Stomach (tissue), 9 donors: ENCODE data around the gene GPR176. TPM values are rescaled to one million over a fixed set of nuclear protein-coding genes. Genes with fewer than 3 reads are reported as not detected.

Source experiments
- DNase-seq, 2 donors: peaks; one replicate each; pipeline versions ENCODE4 v3.0.0 to v3.0.0-alpha.2; 2013 to 2019
- H3K27ac ChIP-seq, 5 donors: fragments of 200-600 bp in 4 of 5; sonication (generic) in 4 of 5; one replicate each; pipeline ENCODE4 v1.5.1; 2013 to 2019; ENCODE audit warnings: mild to moderate bottlenecking in 1 of 5, moderate library complexity in 1 of 5
- H3K27me3 ChIP-seq, 3 donors: fragments of 200-600 bp; sonication (generic); one replicate each; pipeline ENCODE4 v1.5.1; 2017 to 2019; ENCODE audit warnings: mixed run types in 1 of 3
- H3K36me3 ChIP-seq, 4 donors: fragments of 200-600 bp; sonication (generic); 1 replicate in 3 of 4; 2 replicates in 1 of 4; pipeline ENCODE4 v1.5.1; 2016 to 2019
- H3K4me1 ChIP-seq, 4 donors: fragments of 200-600 bp; sonication (generic); one replicate each; pipeline ENCODE4 v1.5.1; 2016 to 2019
- H3K4me3 ChIP-seq, 4 donors: fragments of 200-600 bp; sonication (generic) in 3 of 4; one replicate each; pipeline ENCODE4 v1.5.1; 2016 to 2019; ENCODE audit warnings: mild to moderate bottlenecking in 1 of 4
- H3K9me3 ChIP-seq, 4 donors: fragments of 200-600 bp; sonication (generic); one replicate each; pipeline ENCODE4 v1.5.1; 2016 to 2019
- EP300 ChIP-seq: sonication (generic); formaldehyde crosslinking; IDR thresholded peaks from one replicate; pipeline ENCODE4 v1.6.1; 2017; ENCODE audit warnings: antibody characterized with exemption
- POLR2A ChIP-seq, 4 donors: fragments of 450-650 bp; IDR thresholded peaks; one replicate each; pipeline ENCODE4 v1.6.1; 2016; ENCODE audit warnings: antibody characterized with exemption in 4 of 4, control low read depth in 2 of 4, mild to moderate bottlenecking in 1 of 4, moderate library complexity in 1 of 4
- POLR2AphosphoS5 ChIP-seq, 3 donors: sonication (generic); formaldehyde crosslinking; IDR thresholded peaks; one replicate each; pipeline ENCODE4 v1.6.1; 2016; ENCODE audit warnings: antibody characterized with exemption in 3 of 3
- WGBS, 5 donors: extraction: QIAGEN DNeasy Blood & Tissue Kit in 3 of 5; methylation state at CpG; one replicate each; pipeline versions ENCODE4 v1.1.5 to v1.1.7; 2013 to 2018; 5-methylcytosine and 5-hydroxymethylcytosine counted together
- intact Hi-C: fragments of 100-400 bp; cut with DNase I; formaldehyde crosslinking; loops from one replicate; pipeline ENCODE4 v1.15.1; 2023; ENCODE audit warnings: low total_unique reads
- polyA plus RNA-seq, 3 donors: library from polyadenylated mRNA; stranded (reverse); fragments of 200-250 nt; gene quantifications; one replicate each; pipeline ENCODE4 v1.2.3, GENCODE V29; 2013
- total RNA-seq, 5 donors: library from RNA; depleted of rRNA; stranded (reverse); fragments of >200 nt; gene quantifications; one replicate each; pipeline versions ENCODE4 v1.1.0 to v1.2.3, GENCODE V29; 2014 to 2016
- TF ChIP-seq, protein P1 (sequence below), 7 experiments: fragments of 450-650 bp in 4 of 7; fragments of 200-600 bp in 3 of 7; sonication (generic) in 3 of 7; IDR thresholded peaks; one replicate each; pipeline ENCODE4 v1.5.1; 2016 to 2019; ENCODE audit warnings: antibody characterized with exemption in 7 of 7, control low read depth in 2 of 7, mild to moderate bottlenecking in 1 of 7
- donor health status: healthy with polysubstance abuse.
- donor health status: Bipolar disorder and iron deficiency.
- donor health status: healthy.

Gene GPR176
- total and polyA plus RNA-seq, 8 donors: 0.29 to 10.1 (median 1.3) TPM; not detected in 1

DNA sequence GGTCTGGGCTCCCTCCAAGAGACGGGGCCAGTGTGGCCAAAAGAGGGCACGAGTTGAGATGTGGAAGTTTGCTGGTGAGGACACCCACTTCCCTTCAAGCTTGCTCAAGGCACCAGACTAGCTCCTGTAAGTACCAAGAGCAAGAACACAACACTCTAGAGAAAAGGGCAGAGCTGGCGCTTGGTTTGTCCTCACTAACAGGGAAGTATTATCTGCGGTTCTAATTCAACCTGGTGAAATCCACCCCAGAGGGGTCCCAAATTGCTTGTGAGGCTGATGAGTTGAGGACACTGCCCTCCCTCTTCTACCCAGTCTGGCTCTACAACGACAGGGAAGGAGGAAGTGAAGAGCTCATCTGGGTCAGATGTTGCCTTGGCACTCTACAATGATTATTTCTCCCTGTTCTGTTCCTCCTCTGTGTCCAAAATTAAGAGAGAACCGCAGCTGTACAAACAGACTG lies 120.5 kb downstream of the GPR176 start:
- H3K36me3 ChIP-seq: peaks cover 0 to 6% (median 0%) of the 10 kb centered on the region in 4 donors
- 60 to 80% (median 72%) methylated on average over 6 of the region's 6 CpGs for WGBS, 5 donors
- H3K9me3 ChIP-seq: no peaks in the 10 kb centered on the region
- no peak for DNase-seq
- intact Hi-C loops: no loop called here
- H3K4me3 ChIP-seq: no peak overlapping the region
- H3K4me1 ChIP-seq: no peaks in the 10 kb centered on the region
- TF ChIP-seq, protein P1, sequence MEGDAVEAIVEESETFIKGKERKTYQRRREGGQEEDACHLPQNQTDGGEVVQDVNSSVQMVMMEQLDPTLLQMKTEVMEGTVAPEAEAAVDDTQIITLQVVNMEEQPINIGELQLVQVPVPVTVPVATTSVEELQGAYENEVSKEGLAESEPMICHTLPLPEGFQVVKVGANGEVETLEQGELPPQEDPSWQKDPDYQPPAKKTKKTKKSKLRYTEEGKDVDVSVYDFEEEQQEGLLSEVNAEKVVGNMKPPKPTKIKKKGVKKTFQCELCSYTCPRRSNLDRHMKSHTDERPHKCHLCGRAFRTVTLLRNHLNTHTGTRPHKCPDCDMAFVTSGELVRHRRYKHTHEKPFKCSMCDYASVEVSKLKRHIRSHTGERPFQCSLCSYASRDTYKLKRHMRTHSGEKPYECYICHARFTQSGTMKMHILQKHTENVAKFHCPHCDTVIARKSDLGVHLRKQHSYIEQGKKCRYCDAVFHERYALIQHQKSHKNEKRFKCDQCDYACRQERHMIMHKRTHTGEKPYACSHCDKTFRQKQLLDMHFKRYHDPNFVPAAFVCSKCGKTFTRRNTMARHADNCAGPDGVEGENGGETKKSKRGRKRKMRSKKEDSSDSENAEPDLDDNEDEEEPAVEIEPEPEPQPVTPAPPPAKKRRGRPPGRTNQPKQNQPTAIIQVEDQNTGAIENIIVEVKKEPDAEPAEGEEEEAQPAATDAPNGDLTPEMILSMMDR (IDR thresholded peaks at IDR 0.05): no peak
- TF ChIP-seq POLR2AphosphoS5 (IDR thresholded peaks at IDR 0.05) (no peak), EP300 (no peak), POLR2A (IDR thresholded peaks at IDR 0.05) (no peak)
- peaks cover 0 to 9% (median 0%) of the 10 kb centered on the region in 3 donors for H3K27me3 ChIP-seq
- no peak overlapping the region for H3K27ac ChIP-seq

GRCh38 chr15:39798382-39798781 lies 121.7 kb downstream of the GPR176 start:
- intact Hi-C loops: no loop called here
- peaks cover 0 to 6% (median 0%) of the 10 kb centered on the region in 4 donors for H3K36me3 ChIP-seq
- WGBS, 5 donors: 87 to 98% (median 92%) methylated on average over 6 of the region's 6 CpGs
- H3K27ac ChIP-seq: no peak overlapping the region
- H3K4me1 ChIP-seq: no peaks in the 10 kb centered on the region
- DNase-seq: no peak
- H3K9me3 ChIP-seq: no peaks in the 10 kb centered on the region
- H3K27me3 ChIP-seq: peaks cover 0 to 9% (median 0%) of the 10 kb centered on the region in 3 donors
- TF ChIP-seq POLR2AphosphoS5 (IDR thresholded peaks at IDR 0.05) (no peak), EP300 (no peak), POLR2A (IDR thresholded peaks at IDR 0.05) (no peak)
- TF ChIP-seq, protein P1 (IDR thresholded peaks at IDR 0.05): no peak
- H3K4me3 ChIP-seq: no peak overlapping the region

GRCh38 chr15:39797407-39797806 lies 122.7 kb downstream of the GPR176 start:
- Histone ChIP-seq H3K36me3 (peaks cover 0 to 6% (median 0%) of the 10 kb centered on the region in 4 donors), H3K27ac (no peak overlapping the region), H3K4me3 (no peak overlapping the region), H3K27me3 (peaks cover 0 to 9% (median 0%) of the 10 kb centered on the region in 3 donors), H3K9me3 (no peaks in the 10 kb centered on the region), H3K4me1 (no peaks in the 10 kb centered on the region)
- WGBS, 5 donors: 80 to 91% (median 86%) methylated on average over 6 of the region's 6 CpGs
- TF ChIP-seq EP300 (no peak), POLR2AphosphoS5 (IDR thresholded peaks at IDR 0.05) (no peak), POLR2A (IDR thresholded peaks at IDR 0.05) (no peak)
- TF ChIP-seq, protein P1 (IDR thresholded peaks at IDR 0.05): no peak
- intact Hi-C loops: no loop called here
- no peak for DNase-seq

DNA sequence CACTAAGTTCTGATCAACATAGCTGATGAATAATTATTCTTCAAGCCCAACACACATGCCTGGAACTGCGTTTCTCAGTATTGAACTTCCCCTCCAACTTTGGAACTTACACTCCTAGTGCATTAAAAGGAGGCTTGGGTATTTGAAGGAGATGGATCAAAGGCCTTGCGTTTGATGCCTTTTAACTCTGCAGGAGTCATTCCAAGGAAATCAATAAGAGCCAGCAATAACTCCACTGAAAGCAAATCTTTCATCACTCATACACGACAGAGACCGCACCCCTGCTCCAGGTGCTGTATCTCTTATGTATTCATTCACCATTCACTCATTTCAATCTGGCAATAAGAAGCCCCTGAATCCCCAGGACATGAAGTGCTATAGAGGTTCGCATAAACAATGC lies 123.5 kb downstream of the GPR176 start:
- TF ChIP-seq POLR2AphosphoS5 (IDR thresholded peaks at IDR 0.05): no peak
- TF ChIP-seq, protein P1 (IDR thresholded peaks at IDR 0.05): no peak
- no peak for TF ChIP-seq POLR2A (IDR thresholded peaks at IDR 0.05)
- TF ChIP-seq EP300: no peak
- Histone ChIP-seq H3K4me1 (no peaks in the 10 kb centered on the region), H3K27me3 (peaks cover 0 to 9% (median 0%) of the 10 kb centered on the region in 3 donors), H3K27ac (no peak overlapping the region), H3K36me3 (peaks cover 0 to 6% (median 0%) of the 10 kb centered on the region in 4 donors), H3K9me3 (no peaks in the 10 kb centered on the region), H3K4me3 (no peak overlapping the region)
- no peak for DNase-seq
- intact Hi-C loops: no loop called here
- WGBS, 5 donors: 73 to 89% (median 87%) methylated on average over 5 of the region's 5 CpGs
